GM20431 (cell line): Measurements from ENCODE around the gene TTLL3.
"Not testable (repeated sequence)": the region's sequence is repeated elsewhere in the genome, so short reads cannot be mapped to it uniquely, and the experiment has no call there.

Experiments used
- in situ Hi-C: fragments of 300-500 bp; cut with MseI, MboI; formaldehyde crosslinking; loops from one replicate; pipeline ENCODE4 v1.15.0; 2020; ENCODE audit warnings: low sequenced_read_pairs; ENCODE audit not compliant: unreplicated experiment

Gene TTLL3

DNA sequence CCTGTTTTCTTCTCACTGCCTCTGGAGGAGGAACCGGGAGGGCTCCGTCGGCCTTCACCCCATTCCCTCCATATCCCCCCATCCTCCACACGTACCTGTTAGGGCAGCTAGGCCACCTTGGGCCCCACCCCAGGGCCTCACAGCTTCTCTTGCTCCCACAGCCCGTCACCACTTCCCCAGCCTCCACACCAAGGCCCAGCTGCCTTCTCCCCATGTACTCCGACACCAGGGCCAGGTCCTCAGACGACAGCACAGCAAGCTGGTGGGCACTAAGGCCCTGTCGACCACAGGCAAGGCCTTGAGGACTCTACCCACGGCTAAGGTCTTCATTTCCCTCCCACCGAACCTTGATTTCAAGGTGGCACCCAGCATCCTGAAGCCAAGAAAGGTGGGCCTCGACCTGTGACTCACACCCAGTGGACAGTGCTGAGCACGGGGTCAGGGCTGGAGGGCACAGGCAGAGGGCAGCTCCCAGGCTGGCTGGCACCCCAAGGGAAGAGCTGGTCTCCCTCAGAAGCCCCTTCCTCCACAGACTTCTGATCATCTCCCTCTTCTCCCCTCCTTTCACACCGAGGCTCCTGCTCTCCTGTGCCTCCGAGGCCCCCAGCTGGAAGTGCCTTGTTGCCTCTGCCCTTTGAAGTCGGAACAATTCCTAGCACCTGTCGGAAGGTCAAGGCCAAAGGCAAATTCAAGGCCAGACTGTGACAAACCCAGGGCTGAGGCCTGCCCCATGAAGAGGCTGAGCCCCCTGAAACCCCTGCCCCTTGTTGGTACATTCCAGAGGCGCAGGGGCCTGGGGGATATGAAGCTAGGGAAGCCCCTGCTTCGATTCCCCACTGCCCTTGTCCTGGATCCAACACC is 24.7 kb downstream of the TTLL3 start:
- in situ Hi-C loops, result no loop called here

DNA sequence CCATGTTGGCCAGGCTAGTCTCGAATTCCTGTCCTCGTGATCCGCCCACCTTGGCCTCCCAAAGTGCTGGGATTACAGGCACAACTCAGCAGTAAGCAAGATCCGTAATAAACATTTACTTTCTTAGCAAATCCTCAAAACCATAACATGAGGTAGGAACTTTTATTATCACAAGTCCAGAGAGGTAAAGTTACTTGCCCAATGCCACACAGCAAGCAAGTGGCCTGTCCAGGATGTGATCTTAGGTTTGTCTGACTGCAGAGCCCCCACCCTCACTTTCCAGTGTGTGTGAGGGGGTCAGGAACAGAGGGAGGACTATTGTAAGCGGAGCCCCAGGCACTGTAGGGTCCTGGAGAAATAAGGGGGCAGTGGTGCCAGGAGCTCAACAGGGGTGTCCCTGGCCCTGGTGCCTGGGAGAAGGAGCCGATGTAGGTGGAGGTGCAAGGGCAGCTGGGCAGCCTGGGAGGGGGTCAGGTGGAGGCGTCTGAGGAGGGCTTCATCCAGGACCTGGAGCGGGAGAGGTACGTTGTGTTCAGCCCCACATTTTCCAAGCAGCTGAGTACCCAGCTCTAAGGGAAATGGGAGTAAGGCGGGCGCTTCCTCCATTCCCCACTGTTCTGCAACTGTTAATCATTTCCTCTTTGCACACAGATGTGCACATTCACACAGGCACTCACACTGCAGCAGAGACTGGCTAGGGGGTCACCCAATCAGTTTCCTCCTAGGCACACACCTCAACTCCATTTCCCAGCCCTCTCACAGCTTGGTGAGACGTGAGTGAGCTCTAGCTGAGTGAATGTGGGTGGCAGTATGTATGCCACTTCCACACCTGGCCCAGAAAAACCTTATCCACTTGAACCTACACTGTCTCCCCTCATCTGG is 27.9 kb downstream of the TTLL3 start:
- in situ Hi-C loops, result no loop called here

DNA sequence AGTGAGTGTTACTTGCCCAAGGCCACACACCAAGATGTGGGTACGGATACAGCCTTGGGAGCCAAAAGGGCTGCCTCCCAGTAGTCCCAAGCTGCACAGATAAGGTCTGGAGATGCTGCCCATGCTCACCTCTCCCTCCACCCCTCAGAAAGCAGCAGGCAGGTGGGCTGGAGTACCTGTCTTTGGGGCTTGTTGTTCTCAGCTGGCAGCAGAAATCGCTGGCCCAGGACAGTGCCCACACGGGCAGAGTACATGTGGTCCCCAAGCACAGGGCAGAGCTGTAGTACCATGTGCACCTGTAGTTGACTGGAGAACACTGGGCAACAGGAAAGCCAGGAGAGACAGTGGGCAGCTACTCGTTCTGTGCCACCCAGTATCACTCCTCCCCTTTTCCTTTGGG is 28.8 kb downstream of the TTLL3 start:
- in situ Hi-C loops, result no loop called here

DNA sequence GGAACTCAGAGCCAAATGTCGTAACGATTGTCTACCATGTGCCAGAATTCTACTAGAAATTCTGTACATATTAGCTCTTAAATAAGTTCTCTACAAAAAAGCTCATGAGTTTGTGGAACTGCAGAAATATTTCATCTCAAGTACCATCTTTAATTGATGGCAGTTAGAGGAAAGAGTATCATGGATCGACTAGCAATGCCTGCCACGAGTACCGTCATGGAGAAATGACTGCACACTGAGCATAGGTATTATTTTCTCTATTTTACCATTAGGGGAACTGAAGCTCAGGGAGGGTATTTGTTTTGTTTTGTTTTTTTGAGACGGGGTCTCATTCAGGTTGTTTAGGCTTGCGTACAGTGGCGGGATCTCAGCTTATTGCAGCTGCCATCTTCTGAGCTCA is 31.0 kb downstream of the TTLL3 start:
- in situ Hi-C loops, result no loop called here

DNA sequence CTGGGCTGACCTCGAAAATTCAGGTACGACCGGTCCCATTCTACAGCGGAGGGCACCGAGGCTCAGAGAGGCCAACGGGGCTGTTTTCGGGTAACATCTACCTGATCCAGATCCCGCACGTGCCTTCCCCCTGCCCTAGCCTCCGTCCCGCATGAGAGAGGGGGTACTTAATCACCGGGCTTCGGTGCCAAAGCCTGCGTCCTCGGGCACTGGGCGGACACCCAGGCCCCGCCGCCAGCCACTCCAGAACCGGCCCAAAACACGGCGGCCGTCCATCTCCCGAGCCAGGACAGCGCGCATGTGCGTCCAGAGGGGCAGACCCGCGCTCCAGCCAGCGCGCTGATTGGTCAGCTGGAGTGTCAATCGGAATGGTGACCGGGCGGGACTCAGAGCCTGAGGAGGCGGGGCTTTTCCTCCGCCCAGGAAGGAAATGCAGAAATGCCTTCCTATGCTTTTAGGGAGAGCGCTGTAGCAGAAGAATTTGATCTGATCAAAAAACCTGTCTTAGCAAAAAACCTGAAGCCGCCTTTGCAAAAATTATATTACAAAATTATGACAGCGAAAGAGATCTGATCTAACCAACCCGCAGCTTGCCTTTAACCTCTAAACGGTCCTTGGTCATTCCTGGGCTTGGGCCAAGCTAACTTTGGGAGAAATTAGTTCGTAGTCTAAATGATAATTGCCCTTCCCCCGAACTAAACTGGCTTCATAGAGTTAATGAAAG is 33.8 kb downstream of the TTLL3 start, which contains the start of gene RPUSD3:
RPUSD3 (minus strand) TSS at position 294 of the 724 bp plus-strand sequence; CDS start at position 276, 18 bp downstream.
- in situ Hi-C loops, result no loop called here

DNA sequence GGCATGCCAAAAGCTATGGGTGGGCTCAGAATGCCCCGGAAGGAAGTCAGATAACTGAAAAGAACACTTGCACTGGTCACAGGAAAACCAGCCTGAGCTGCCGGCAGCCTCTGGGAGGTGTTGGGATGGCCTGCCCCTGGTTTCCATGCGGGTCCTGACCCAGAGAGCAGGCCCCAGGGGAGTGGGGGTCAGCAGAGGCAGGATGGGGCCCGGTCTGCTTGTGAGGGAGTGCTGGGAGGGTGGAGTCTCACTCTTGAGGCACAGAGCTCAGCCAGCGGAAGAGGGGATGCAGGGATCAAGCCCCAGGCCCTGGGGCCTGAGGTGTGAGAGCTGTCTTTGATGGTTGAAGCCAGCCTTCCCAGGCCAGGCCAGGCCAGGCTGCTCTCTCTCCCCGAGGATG is 36.2 kb downstream of the TTLL3 start:
- in situ Hi-C loops, result no loop called here

DNA sequence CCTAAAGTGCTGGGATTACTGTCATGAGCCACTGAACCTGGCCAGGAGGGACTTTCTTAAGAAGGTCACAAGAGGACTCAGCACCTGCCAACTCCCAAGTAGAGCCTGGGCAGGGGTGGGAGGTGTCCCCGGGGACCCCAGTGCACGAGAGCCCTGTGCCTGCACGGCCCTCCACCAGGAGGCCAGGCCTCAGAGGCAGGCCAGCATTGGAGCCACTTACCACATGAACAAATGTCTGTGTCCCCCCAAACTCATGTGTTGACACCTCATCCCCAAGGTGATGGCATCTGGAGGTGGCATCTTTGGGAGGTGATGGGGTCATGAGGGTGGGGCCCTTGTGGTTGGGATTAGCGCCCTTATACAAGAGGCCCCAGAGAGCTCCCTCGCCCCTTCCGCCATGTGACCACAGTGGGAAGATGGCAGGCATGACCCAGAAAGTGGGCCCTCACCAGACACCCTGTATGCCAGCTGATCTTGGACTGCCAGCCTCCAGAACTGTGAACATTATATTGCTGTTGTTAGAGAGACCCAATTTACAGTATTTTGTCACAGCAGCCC is 36.9 kb downstream of the TTLL3 start:
- in situ Hi-C loops, result no loop called here

DNA sequence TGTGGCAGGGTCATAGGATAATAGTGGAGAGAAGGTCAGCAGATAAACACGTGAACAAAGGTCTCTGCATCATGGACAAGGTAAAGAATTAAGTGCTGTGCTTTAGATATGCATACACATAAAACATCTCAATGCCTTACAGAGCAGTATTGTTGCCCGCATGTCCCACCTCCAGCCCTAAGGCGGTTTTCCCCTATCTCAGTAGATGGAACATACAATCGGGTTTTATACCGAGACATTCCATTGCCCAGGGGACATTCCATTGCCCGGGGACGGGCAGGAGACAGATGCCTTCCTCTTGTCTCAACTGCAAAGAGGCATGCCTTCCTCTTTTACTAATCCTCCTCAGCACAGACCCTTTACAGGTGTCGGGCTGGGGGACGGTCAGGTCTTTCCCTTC is 37.8 kb downstream of the TTLL3 start:
- in situ Hi-C loops, result not testable (repeated sequence)

DNA sequence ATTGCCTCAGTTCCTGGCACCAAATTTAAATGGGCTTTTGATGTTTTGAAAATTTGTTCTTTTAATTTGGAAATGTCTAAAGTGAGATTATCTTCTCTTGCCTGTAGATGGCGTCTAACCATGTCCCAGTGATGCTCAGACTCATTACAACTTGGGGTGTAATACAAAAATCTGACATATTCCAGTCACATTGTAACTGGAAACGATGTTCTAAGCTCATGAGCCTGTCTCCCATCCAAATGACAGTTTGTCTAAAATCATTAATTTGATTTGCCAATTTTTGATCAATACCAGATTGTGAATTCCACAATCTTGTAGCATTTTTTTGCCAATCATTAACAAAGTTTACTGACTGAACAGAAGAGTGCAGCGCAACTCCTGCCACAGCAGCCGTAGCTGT is 38.8 kb downstream of the TTLL3 start:
- in situ Hi-C loops, result not testable (repeated sequence)

DNA sequence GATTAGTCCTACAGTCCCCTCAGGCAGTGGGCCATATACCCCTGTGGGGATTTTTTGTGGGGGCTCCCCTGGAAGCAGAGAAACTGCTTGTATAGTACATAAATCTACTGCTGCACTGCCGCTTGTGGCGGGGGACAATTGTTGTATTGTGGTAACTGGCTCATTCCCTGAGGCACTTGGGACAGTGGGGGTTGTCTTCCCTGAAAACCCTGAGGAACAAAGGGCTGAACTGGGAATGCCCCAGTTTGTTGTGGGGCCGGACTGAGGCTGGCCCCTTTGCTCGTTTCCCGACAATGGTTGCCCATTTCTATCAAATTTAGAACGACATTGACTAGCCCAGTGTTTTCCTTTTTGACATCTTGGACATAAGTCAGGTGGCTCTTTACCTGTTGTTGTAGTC is 41.3 kb downstream of the TTLL3 start:
- in situ Hi-C loops, result not testable (repeated sequence)

DNA sequence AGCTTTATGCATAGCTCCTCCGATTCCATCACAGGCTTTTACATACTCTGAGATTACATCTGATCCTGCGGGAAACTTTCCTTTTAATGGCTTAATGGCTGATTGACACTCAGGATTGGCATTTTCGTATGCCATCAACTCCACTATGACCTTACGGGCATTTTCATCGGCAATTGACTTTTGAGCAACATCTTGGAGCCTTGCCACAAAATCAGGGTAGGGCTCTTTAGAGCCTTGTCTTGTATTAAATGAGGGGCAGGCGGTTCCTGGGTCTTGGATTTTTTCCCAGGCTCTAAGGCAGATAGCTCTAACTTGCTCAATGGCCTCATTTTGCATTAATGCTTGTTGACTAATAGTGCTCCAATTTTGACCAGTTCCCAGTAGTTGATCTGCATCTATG is 41.9 kb downstream of the TTLL3 start:
- in situ Hi-C loops, result not testable (repeated sequence)

DNA sequence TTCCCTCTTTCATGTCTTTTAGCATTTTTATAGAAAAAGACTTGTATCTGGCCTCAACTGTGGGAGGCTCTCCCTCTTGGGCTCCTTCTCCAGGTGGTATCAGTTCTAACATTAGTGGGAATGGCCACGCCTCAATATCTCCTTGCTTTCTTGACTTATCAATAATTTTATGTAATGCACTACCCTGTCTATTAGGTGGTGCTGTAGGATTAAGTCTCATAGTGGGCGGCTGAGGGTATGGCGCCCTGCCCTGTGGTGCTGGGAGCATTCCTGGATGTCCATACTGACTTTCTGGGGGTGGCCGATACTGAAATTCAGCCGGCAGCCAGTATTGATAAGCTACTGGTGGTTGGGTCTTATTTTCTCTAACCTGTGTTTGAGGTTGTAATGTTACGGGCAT is 42.5 kb downstream of the TTLL3 start:
- in situ Hi-C loops, result no loop called here

DNA sequence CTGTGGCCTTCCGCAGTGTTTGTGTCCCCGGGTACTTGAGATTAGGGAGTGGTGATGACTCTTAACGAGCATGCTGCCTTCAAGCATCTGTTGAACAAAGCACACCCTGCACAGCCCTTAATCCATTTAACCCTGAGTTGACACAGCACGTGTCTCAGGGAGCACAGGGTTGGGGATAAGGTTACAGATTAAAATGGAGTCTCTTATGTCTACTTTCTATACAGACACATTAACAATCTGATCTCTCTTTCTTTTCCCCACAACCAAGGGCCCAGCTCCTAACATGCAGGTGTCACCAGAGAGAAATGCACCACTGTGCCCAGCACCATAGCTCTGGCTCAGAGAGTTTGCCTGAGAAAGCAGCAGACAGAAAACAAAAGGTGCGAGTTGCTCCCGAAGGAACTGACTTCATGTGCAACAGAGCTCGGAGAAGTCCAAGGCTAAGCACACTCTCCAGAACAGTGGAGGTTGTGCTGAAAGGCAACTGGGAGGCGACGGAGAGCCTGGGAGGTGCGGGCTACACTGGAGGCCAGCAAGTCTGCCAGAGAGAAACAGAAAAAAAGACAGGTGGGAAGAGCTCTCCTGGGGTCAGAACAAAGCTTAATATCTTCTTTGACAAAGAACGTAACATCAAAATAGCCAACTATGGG is 44.4 kb downstream of the TTLL3 start:
- in situ Hi-C loops, result not testable (repeated sequence)

DNA sequence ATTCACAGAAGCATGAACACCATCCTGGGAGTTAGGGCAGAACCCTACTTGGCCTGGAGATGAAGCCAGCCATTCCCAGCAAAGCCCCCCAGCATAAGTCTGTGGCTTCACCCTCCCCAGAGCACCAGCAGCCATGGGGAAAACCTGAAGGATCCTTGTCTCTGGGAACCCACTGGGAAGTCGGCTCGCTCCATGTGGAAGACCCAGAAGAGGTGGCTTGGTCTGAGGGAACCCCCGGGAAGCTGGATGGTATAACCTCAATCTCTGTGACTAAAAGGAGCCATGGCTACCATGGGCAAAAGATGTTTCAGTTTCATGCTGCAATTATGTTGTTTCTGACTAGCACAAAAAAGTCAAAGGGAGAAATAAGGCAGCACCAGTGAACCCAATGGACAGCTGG is 45.5 kb downstream of the TTLL3 start:
- in situ Hi-C loops, result no loop called here

DNA sequence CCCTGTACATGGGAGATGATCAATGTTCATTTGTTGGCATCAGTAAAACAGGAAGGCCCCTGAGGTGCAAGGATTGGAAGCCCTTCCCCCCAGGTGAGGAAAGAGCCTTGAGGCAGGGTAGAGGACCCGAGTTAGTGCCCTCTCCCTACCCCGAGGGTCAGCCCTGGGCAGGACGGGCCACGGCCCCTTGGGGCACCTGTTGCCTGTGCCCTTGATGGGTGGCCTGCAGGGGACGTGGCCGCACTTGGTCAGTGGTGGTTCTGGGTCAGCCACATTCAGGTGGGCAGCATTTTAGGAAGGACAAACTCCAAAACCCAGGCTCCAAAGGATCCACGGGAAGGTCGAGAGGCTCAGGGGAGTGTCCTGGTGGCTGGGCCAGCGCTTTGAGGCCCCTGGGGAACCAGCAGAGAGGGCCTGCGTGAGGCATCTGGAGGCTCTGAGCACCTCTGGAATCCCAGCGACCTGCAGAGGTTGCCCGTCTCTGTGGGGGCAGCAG is 49.5 kb downstream of the TTLL3 start:
- in situ Hi-C loops, result no loop called here

DNA sequence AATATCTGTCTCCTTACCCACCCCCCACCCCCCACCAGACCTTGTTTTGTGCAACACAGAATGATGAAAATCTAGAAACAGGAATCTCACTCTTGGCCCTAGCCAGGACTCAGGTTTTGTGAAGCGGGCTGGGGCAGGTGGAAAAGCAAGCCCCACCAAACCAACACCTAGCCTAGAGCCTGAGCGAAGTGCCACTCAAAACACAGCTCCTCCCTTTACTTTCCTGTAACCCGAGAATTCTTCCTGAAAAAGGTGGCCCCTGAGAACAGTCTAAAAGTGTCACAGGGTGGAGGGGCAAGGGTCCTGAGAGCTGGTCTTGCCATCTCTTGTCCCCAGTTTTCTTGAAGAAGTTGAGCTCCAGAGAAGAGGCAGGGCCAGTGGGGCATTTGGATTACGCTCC is 51.1 kb downstream of the TTLL3 start:
- in situ Hi-C loops, result no loop called here

DNA sequence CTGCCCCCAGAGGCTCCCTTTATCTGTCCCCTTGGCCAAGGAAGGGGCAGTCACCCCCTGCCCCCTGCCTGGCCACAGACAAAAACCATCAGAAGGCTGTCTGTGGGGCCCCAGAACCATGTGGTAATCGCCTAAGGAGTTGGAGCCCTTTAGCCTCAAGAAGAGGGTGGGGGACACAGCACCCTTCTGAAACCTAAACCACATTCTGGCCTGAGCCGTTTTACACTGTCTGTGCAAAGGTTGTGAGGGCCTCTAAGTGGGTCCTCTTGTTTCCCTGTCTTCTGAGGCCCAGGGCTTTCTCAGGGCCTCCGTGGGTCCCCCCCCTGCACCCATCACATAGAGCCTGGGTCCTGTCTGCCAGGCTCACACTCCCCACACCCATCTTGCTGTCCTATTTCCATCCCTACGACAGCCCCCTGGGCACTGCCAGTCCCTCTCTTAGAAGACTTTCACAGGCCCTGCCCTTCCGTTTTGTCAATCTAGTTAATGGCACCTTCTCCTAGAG is 51.6 kb downstream of the TTLL3 start:
- in situ Hi-C loops, result no loop called here

DNA sequence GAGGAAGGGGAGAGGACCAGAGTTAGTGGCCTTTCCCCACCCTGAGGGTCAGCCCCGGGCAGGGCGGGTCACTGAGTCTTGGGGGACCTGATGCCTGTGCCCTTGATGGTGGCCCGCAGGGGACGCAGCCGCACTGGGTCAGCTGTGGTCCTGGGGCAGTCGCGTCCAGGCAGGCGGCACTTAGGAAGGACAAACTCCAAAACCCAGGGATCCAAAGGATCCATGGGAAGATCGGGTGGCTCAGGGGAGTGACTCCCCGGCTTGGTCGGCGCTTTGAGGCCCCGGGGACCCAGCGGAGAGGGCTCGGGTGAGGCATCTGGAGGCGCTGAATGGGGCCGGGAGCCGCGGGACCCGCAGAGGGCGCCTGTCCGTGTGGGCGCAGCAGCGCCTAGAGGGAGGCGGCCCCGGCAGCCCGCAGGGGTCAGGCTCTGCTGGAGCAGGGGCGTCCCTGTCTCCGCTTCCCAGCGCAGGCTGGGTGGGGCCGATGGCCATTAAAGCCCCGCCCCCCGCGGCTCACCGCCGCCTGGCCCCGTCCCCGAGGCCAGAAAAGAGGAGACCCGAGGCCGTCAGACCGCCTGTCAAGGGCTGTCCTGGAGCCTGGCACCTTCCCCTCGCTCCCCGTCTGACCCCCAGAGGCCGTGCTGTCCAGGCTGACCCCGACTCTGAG is 52.5 kb downstream of the TTLL3 start:
- in situ Hi-C loops, result no loop called here
